ENCODE measurements around the gene FOSL2.

Gene FOSL2

GRCh38 chr2:28411166-28411755 is 18.6 kb downstream of the FOSL2 start:
- Histone ChIP-seq H3K27me3 (replicated peaks; ENCODE audit: control insufficient read depth, insufficient read depth, low read length, poor library complexity, severe bottlenecking) (no peaks in the 10 kb centered on the region), H3K36me3 (ENCODE audit: control insufficient read depth, insufficient read depth, low read length) (peaks cover 25% of the 10 kb centered on the region), H3K9me3 (ENCODE audit: control insufficient read depth, low read length) (no peaks in the 10 kb centered on the region), H3K4me1 (ENCODE audit: control insufficient read depth, insufficient read depth, low read length, poor library complexity, severe bottlenecking) (peaks cover 52% of the 10 kb centered on the region), H3K27ac (ENCODE audit: insufficient read depth, low read length, poor library complexity, severe bottlenecking) (peak overlapping the region; percentile 67), H3K4me3 (ENCODE audit: insufficient read depth, low read depth, low read length, poor library complexity, severe bottlenecking) (no peak overlapping the region)
- DNase-seq = no peak

GRCh38 chr2:28411956-28412609 is 19.4 kb downstream of the FOSL2 start:
- H3K9me3 ChIP-seq (ENCODE audit: control insufficient read depth, low read length) = no peaks in the 10 kb centered on the region
- no peak overlapping the region for H3K4me3 ChIP-seq (ENCODE audit: insufficient read depth, low read depth, low read length, poor library complexity, severe bottlenecking)

GRCh38 chr2:28412625-28413151 is 20.0 kb downstream of the FOSL2 start:
- no peak overlapping the region for H3K27ac ChIP-seq (ENCODE audit: insufficient read depth, low read length, poor library complexity, severe bottlenecking)
- H3K4me1 ChIP-seq (ENCODE audit: control insufficient read depth, insufficient read depth, low read length, poor library complexity, severe bottlenecking) = peaks cover 39% of the 10 kb centered on the region
- H3K36me3 ChIP-seq (ENCODE audit: control insufficient read depth, insufficient read depth, low read length) = peaks cover 25% of the 10 kb centered on the region
- H3K9me3 ChIP-seq (ENCODE audit: control insufficient read depth, low read length) = no peaks in the 10 kb centered on the region
- no peak overlapping the region for H3K4me3 ChIP-seq (ENCODE audit: insufficient read depth, low read depth, low read length, poor library complexity, severe bottlenecking)
- no peak for DNase-seq
- H3K27me3 ChIP-seq (replicated peaks; ENCODE audit: control insufficient read depth, insufficient read depth, low read length, poor library complexity, severe bottlenecking) = no peaks in the 10 kb centered on the region

More at GRCh38 chr2:28411956-28412609, 19.4 kb downstream of the FOSL2 start:
- no peak for DNase-seq
- Histone ChIP-seq H3K4me1 (ENCODE audit: control insufficient read depth, insufficient read depth, low read length, poor library complexity, severe bottlenecking) (peaks cover 44% of the 10 kb centered on the region), H3K27me3 (replicated peaks; ENCODE audit: control insufficient read depth, insufficient read depth, low read length, poor library complexity, severe bottlenecking) (no peaks in the 10 kb centered on the region), H3K36me3 (ENCODE audit: control insufficient read depth, insufficient read depth, low read length) (peaks cover 25% of the 10 kb centered on the region), H3K27ac (ENCODE audit: insufficient read depth, low read length, poor library complexity, severe bottlenecking) (no peak overlapping the region)

GRCh38 chr2:28413152-28413898 is 20.7 kb downstream of the FOSL2 start:
- peaks cover 25% of the 10 kb centered on the region for H3K36me3 ChIP-seq (ENCODE audit: control insufficient read depth, insufficient read depth, low read length)

GRCh38 chr2:28413899-28414295 is 21.2 kb downstream of the FOSL2 start:
- Histone ChIP-seq H3K27me3 (replicated peaks; ENCODE audit: control insufficient read depth, insufficient read depth, low read length, poor library complexity, severe bottlenecking) (no peaks in the 10 kb centered on the region), H3K36me3 (ENCODE audit: control insufficient read depth, insufficient read depth, low read length) (peaks cover 25% of the 10 kb centered on the region), H3K27ac (ENCODE audit: insufficient read depth, low read length, poor library complexity, severe bottlenecking) (no peak overlapping the region), H3K4me3 (ENCODE audit: insufficient read depth, low read depth, low read length, poor library complexity, severe bottlenecking) (no peak overlapping the region), H3K9me3 (ENCODE audit: control insufficient read depth, low read length) (no peaks in the 10 kb centered on the region), H3K4me1 (ENCODE audit: control insufficient read depth, insufficient read depth, low read length, poor library complexity, severe bottlenecking) (peaks cover 27% of the 10 kb centered on the region)
- no peak for DNase-seq

More at GRCh38 chr2:28413152-28413898, 20.7 kb downstream of the FOSL2 start:
- no peak overlapping the region for H3K4me3 ChIP-seq (ENCODE audit: insufficient read depth, low read depth, low read length, poor library complexity, severe bottlenecking)
- no peak for DNase-seq
- no peak overlapping the region for H3K27ac ChIP-seq (ENCODE audit: insufficient read depth, low read length, poor library complexity, severe bottlenecking)
- H3K27me3 ChIP-seq (replicated peaks; ENCODE audit: control insufficient read depth, insufficient read depth, low read length, poor library complexity, severe bottlenecking) = no peaks in the 10 kb centered on the region
- no peaks in the 10 kb centered on the region for H3K9me3 ChIP-seq (ENCODE audit: control insufficient read depth, low read length)
- H3K4me1 ChIP-seq (ENCODE audit: control insufficient read depth, insufficient read depth, low read length, poor library complexity, severe bottlenecking) = peaks cover 33% of the 10 kb centered on the region

- Histone ChIP-seq H3K27ac (ENCODE audit: insufficient read depth, low read length, poor library complexity, severe bottlenecking) (no peak overlapping the region), H3K4me3 (ENCODE audit: insufficient read depth, low read depth, low read length, poor library complexity, severe bottlenecking) (no peak overlapping the region), H3K4me1 (ENCODE audit: control insufficient read depth, insufficient read depth, low read length, poor library complexity, severe bottlenecking) (peaks cover 20% of the 10 kb centered on the region), H3K36me3 (ENCODE audit: control insufficient read depth, insufficient read depth, low read length) (peaks cover 25% of the 10 kb centered on the region), H3K27me3 (replicated peaks; ENCODE audit: control insufficient read depth, insufficient read depth, low read length, poor library complexity, severe bottlenecking) (no peaks in the 10 kb centered on the region), H3K9me3 (ENCODE audit: control insufficient read depth, low read length) (no peaks in the 10 kb centered on the region)
- DNase-seq = no peak
These were observed 21.9 kb downstream of the FOSL2 start for GRCh38 chr2:28414583-28414982.

- no peaks in the 10 kb centered on the region for H3K27me3 ChIP-seq (replicated peaks; ENCODE audit: control insufficient read depth, insufficient read depth, low read length, poor library complexity, severe bottlenecking)
- H3K9me3 ChIP-seq (ENCODE audit: control insufficient read depth, low read length) = no peaks in the 10 kb centered on the region
- peaks cover 16% of the 10 kb centered on the region for H3K4me1 ChIP-seq (ENCODE audit: control insufficient read depth, insufficient read depth, low read length, poor library complexity, severe bottlenecking)
- H3K36me3 ChIP-seq (ENCODE audit: control insufficient read depth, insufficient read depth, low read length) = peaks cover 25% of the 10 kb centered on the region
- no peak overlapping the region for H3K27ac ChIP-seq (ENCODE audit: insufficient read depth, low read length, poor library complexity, severe bottlenecking)
- H3K4me3 ChIP-seq (ENCODE audit: insufficient read depth, low read depth, low read length, poor library complexity, severe bottlenecking) = no peak overlapping the region
- DNase-seq = no peak
These were observed 22.4 kb downstream of the FOSL2 start for GRCh38 chr2:28415010-28415409.

- H3K27me3 ChIP-seq (replicated peaks; ENCODE audit: control insufficient read depth, insufficient read depth, low read length, poor library complexity, severe bottlenecking) = no peaks in the 10 kb centered on the region
- H3K4me3 ChIP-seq (ENCODE audit: insufficient read depth, low read depth, low read length, poor library complexity, severe bottlenecking) = no peak overlapping the region
- H3K9me3 ChIP-seq (ENCODE audit: control insufficient read depth, low read length) = no peaks in the 10 kb centered on the region
- no peak overlapping the region for H3K27ac ChIP-seq (ENCODE audit: insufficient read depth, low read length, poor library complexity, severe bottlenecking)
- peaks cover 9% of the 10 kb centered on the region for H3K4me1 ChIP-seq (ENCODE audit: control insufficient read depth, insufficient read depth, low read length, poor library complexity, severe bottlenecking)
- no peak for DNase-seq
- peaks cover 25% of the 10 kb centered on the region for H3K36me3 ChIP-seq (ENCODE audit: control insufficient read depth, insufficient read depth, low read length)
These were observed 23.1 kb downstream of the FOSL2 start for GRCh38 chr2:28415715-28416114.

- peaks cover 3% of the 10 kb centered on the region for H3K36me3 ChIP-seq (ENCODE audit: control insufficient read depth, insufficient read depth, low read length)
- no peaks in the 10 kb centered on the region for H3K9me3 ChIP-seq (ENCODE audit: control insufficient read depth, low read length)
- DNase-seq = no peak
- H3K4me1 ChIP-seq (ENCODE audit: control insufficient read depth, insufficient read depth, low read length, poor library complexity, severe bottlenecking) = peaks cover 14% of the 10 kb centered on the region
- H3K27me3 ChIP-seq (replicated peaks; ENCODE audit: control insufficient read depth, insufficient read depth, low read length, poor library complexity, severe bottlenecking) = no peaks in the 10 kb centered on the region
- no peak overlapping the region for H3K4me3 ChIP-seq (ENCODE audit: insufficient read depth, low read depth, low read length, poor library complexity, severe bottlenecking)
- no peak overlapping the region for H3K27ac ChIP-seq (ENCODE audit: insufficient read depth, low read length, poor library complexity, severe bottlenecking)
These were observed 26.3 kb downstream of the FOSL2 start for GRCh38 chr2:28419003-28419402.

Data from effector memory CD4-positive, alpha-beta T cell (primary cell).